Esophagus squamous epithelium (tissue), 5 donors: ENCODE measurements around the gene MYO9A. TPM values are rescaled to one million over a fixed set of nuclear protein-coding genes. Genes with fewer than 3 reads are reported as not detected.
"Not testable (repeated sequence)": the region's sequence is repeated elsewhere in the genome, so short reads cannot be mapped to it uniquely, and the experiment has no call there.

Source experiments
- DNase-seq: peaks from one replicate; lab custom pipeline; 2025; lab: John Stamatoyannopoulos, UW
- H3K27ac ChIP-seq, 4 donors: fragments of 200-600 bp; sonication (generic); one replicate each; pipeline ENCODE4 v1.5.1; 2016 to 2019; ENCODE audit warnings: mild to moderate bottlenecking in 1 of 4
- H3K27me3 ChIP-seq, 4 donors: fragments of 200-600 bp; sonication (generic); 1 replicate in 3 of 4; 2 replicates in 1 of 4; pipeline versions ENCODE4 v1.5.1 to v1.6.0; 2017 to 2021; ENCODE audit warnings: antibody characterized with exemption in 1 of 4
- H3K36me3 ChIP-seq, 3 donors: fragments of 200-600 bp; sonication (generic); one replicate each; pipeline ENCODE4 v1.5.1; 2016 to 2019
- H3K4me1 ChIP-seq, 3 donors: fragments of 200-600 bp; sonication (generic); one replicate each; pipeline ENCODE4 v1.5.1; 2017 to 2019
- H3K4me3 ChIP-seq, 4 donors: fragments of 200-600 bp; sonication (generic); 1 replicate in 3 of 4; 2 replicates in 1 of 4; pipeline ENCODE4 v1.5.1; 2016 to 2019; ENCODE audit warnings: mild to moderate bottlenecking in 2 of 4, moderate library complexity in 1 of 4
- H3K9me3 ChIP-seq, 3 donors: fragments of 200-600 bp; sonication (generic); one replicate each; pipeline ENCODE4 v1.5.1; 2016 to 2019
- POLR2A ChIP-seq, 4 donors: fragments of 450-650 bp; IDR thresholded peaks; one replicate each; pipeline ENCODE4 v1.6.1; 2017; ENCODE audit warnings: antibody characterized with exemption in 4 of 4, mild to moderate bottlenecking in 4 of 4, moderate library complexity in 3 of 4
- WGBS, 2 donors: methylation state at CpG; one replicate each; pipeline ENCODE4 v1.1.5; 2018; 5-methylcytosine and 5-hydroxymethylcytosine counted together
- intact Hi-C: fragments of 100-400 bp; cut with DNase I; formaldehyde crosslinking; loops from one replicate; pipeline ENCODE4 v1.15.0; 2022
- total RNA-seq, 4 donors: library from RNA; depleted of rRNA; stranded (reverse); fragments of >200 nt; gene quantifications; one replicate each; pipeline ENCODE4 v1.1.0, GENCODE V29; 2016
- TF ChIP-seq, protein P1 (sequence below), 6 experiments: fragments of 450-650 bp in 4 of 6; fragments of 200-600 bp in 2 of 6; sonication (generic) in 2 of 6; IDR thresholded peaks; one replicate each; pipeline ENCODE4 v1.5.1; 2016 to 2019; ENCODE audit warnings: antibody characterized with exemption in 6 of 6, mild to moderate bottlenecking in 4 of 6, moderate library complexity in 4 of 6
- donor health status: DM: yes; HTN: yes; CAD: no.

Gene MYO9A
- total RNA-seq, 4 donors from 2014 or later: 18.2 to 62.0 (median 35.0) TPM

- Histone ChIP-seq H3K27me3 (no peaks in the 10 kb centered on the region), H3K36me3 (no peaks in the 10 kb centered on the region), H3K4me3 (no peak overlapping the region), H3K4me1 (peaks cover 0 to 5% (median 0%) of the 10 kb centered on the region in 3 donors), H3K27ac (no peak overlapping the region), H3K9me3 (no peaks in the 10 kb centered on the region)
- TF ChIP-seq POLR2A (IDR thresholded peaks at IDR 0.05): no peak
- TF ChIP-seq, protein P1, sequence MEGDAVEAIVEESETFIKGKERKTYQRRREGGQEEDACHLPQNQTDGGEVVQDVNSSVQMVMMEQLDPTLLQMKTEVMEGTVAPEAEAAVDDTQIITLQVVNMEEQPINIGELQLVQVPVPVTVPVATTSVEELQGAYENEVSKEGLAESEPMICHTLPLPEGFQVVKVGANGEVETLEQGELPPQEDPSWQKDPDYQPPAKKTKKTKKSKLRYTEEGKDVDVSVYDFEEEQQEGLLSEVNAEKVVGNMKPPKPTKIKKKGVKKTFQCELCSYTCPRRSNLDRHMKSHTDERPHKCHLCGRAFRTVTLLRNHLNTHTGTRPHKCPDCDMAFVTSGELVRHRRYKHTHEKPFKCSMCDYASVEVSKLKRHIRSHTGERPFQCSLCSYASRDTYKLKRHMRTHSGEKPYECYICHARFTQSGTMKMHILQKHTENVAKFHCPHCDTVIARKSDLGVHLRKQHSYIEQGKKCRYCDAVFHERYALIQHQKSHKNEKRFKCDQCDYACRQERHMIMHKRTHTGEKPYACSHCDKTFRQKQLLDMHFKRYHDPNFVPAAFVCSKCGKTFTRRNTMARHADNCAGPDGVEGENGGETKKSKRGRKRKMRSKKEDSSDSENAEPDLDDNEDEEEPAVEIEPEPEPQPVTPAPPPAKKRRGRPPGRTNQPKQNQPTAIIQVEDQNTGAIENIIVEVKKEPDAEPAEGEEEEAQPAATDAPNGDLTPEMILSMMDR (IDR thresholded peaks at IDR 0.05): no peak
- WGBS, 2 donors: 79 to 81% methylated on average over 6 of the region's 6 CpGs
- DNase-seq: no peak
- intact Hi-C loops: no loop called here
Observed at GRCh38 chr15:72078887-72079286, 39.1 kb downstream of the MYO9A start.

- no peak for TF ChIP-seq POLR2A (IDR thresholded peaks at IDR 0.05)
- TF ChIP-seq, protein P1 (IDR thresholded peaks at IDR 0.05): no peak
- Histone ChIP-seq H3K27ac (no peak overlapping the region), H3K36me3 (no peaks in the 10 kb centered on the region), H3K27me3 (no peaks in the 10 kb centered on the region), H3K4me3 (no peak overlapping the region), H3K4me1 (peaks cover 0 to 5% (median 0%) of the 10 kb centered on the region in 3 donors), H3K9me3 (no peaks in the 10 kb centered on the region)
- intact Hi-C loops: no loop called here
- no peak for DNase-seq
- WGBS, 2 donors: 75 to 89% methylated on average over 1 of the region's 1 CpG
Observed at GRCh38 chr15:72077950-72078349, 40.0 kb downstream of the MYO9A start.

DNA sequence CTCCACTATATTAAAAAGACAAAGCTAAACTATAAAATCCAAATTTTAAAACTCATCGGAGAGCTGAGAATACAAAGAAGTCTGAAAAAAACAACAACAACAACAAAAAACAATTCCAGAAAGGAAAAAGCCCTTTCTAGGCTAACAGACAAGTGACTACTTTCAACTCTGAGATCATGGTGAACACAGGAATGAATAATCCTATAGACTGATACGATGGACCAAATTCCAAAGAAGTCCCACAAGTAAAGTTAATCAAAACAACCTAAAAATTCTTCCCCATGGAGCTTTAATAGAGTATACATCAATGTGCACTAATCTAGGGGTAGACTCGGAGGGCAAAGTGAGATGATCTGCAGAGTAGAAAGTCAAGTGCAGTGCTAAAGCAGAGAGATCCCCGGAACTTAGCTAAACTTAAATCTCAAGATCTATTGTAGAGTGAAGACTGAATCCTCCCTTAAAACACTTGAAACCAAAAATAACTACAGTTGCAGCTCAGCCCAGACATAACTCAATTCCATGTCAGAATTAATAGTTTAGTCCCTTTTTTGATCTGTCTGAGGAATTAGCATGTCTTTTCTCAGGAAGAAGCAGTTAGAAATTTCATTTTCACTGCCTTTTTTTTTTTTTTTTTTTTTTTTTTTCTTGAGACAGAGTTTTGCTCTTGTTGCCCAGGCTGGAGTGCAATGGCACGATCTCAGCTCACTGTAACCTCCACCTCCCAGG is 43.5 kb downstream of the MYO9A start:
- intact Hi-C loops: no loop called here
- no peaks in the 10 kb centered on the region for H3K27me3 ChIP-seq
- 83 to 87% methylated on average over 5 of the region's 5 CpGs for WGBS, 2 donors
- H3K4me3 ChIP-seq: no peak overlapping the region
- no peak for DNase-seq
- H3K4me1 ChIP-seq: peaks cover 0 to 5% (median 0%) of the 10 kb centered on the region in 3 donors
- H3K9me3 ChIP-seq: no peaks in the 10 kb centered on the region
- H3K36me3 ChIP-seq: no peaks in the 10 kb centered on the region
- no peak overlapping the region for H3K27ac ChIP-seq
- TF ChIP-seq POLR2A (IDR thresholded peaks at IDR 0.05): no peak
- TF ChIP-seq, protein P1 (IDR thresholded peaks at IDR 0.05): no peak

- H3K36me3 ChIP-seq, H3K9me3 ChIP-seq, intact Hi-C loops, H3K4me1 ChIP-seq, H3K27ac ChIP-seq, DNase-seq, H3K4me3 ChIP-seq, H3K27me3 ChIP-seq: not testable (repeated sequence)
- 92 to 93% methylated on average over 8 of the region's 8 CpGs for WGBS, 2 donors
Observed at GRCh38 chr15:72071448-72071825, 46.5 kb downstream of the MYO9A start.

DNA sequence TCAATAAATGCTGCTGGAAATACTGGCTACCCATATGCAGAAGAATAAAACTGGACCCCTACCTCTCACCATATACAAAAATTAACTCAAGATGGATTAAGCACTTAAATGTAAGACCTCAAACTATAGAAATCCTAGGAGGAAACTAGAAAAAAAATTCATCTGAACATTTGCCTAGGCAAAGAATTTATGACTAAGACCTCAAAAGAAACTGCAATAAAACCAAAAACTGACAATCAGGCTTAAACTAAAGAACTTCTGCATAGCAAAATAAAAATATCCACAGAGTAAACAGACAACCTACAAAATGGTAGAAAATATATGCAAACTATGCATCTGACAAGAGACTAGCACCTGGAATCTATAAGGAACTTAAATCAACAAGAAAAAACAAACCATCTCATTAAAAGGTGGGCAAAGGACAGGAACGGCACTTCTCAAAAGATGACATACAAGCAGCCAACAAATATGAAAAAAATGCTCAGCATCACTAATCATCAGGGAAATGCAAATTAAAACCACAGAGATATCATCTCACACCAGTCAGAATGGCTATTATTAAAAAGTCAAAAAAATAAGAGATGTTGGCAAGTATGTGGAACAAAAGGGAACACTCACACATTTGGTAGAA is 47.0 kb downstream of the MYO9A start:
- Histone ChIP-seq H3K4me1 (no peaks in the 10 kb centered on the region), H3K27ac (no peak overlapping the region), H3K4me3 (no peak overlapping the region), H3K27me3 (no peaks in the 10 kb centered on the region), H3K36me3 (no peaks in the 10 kb centered on the region), H3K9me3 (no peaks in the 10 kb centered on the region)
- intact Hi-C loops: no loop called here
- 71 to 77% methylated on average over 1 of the region's 1 CpG for WGBS, 2 donors
- TF ChIP-seq, protein P1 (IDR thresholded peaks at IDR 0.05): no peak
- no peak for TF ChIP-seq POLR2A (IDR thresholded peaks at IDR 0.05)
- DNase-seq: no peak
